Hematopoietic multipotent progenitor cell treated with erythropoietin and hydrocortisone succinate and interleukin-3 and kit ligand, for 6 days (in vitro differentiated cells): Measurements from ENCODE around the gene RRH.
"Not testable (repeated sequence)": the region's sequence is repeated elsewhere in the genome, so short reads cannot be mapped to it uniquely, and the experiment has no call there.

ENCODE experiments used
- DNase-seq: peaks from one replicate; pipeline ENCODE4 v3.0.0-alpha.2; 2015

RRH gene

DNA sequence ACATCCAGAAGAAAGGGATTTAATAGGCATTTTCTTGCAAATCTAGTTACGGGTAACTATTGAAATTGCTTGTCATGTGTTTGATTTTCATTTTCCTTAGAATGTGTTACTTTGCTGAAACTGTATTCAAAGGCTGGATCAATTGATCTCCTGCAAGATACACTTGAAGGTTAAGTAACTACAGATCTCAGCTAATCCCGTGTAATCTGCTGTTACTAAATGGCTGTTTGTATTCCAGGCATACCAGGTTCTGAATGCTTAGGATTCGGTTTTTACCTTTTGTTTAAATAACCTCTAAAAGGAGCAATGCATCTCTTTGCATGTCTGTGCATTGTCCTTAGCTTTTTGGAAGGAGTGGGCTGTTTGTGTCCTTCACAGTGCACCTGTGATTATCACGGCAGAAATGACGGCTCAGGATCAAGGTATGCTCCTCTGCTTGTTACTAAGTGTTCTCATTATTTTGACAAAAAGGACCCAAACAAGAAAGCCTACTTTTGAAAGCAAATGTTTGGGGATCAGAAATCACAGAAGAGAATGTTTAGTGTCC is 20.2 kb downstream of the RRH start, which contains the start of gene LRIT3:
Gene LRIT3, plus strand, starts transcription at position 212 of the 547 bp plus-strand sequence. Its CDS starts 95 bp downstream, at position 307.
- no peak for DNase-seq

DNA sequence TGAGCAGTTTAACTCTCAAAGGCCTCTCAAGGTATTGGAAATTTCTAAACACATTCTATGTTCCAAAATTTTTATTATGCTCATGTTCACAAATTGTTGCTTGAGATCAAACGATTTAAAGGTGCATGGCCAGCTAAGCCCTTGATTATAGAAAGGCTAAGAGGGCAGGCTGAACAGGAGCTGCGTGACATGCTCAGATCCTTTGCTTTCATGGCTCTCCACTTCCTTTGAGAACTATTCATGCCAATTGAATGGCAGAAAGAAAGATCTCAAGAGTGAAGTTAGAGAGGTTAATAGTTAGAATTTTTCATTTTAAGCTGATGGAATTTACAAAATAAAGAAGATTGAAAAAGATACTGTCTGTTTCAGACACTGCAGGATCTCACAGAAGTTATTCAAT is 20.7 kb downstream of the RRH start:
- DNase-seq: no peak

GRCh38 chr4:109850601-109851000 is 22.8 kb downstream of the RRH start:
- DNase-seq: no peak

- DNase-seq: not testable (repeated sequence)
Observed at GRCh38 chr4:109859426-109860300, 31.9 kb downstream of the RRH start.

- DNase-seq: no peak
Observed at GRCh38 chr4:109861271-109861670, 33.5 kb downstream of the RRH start.

DNA sequence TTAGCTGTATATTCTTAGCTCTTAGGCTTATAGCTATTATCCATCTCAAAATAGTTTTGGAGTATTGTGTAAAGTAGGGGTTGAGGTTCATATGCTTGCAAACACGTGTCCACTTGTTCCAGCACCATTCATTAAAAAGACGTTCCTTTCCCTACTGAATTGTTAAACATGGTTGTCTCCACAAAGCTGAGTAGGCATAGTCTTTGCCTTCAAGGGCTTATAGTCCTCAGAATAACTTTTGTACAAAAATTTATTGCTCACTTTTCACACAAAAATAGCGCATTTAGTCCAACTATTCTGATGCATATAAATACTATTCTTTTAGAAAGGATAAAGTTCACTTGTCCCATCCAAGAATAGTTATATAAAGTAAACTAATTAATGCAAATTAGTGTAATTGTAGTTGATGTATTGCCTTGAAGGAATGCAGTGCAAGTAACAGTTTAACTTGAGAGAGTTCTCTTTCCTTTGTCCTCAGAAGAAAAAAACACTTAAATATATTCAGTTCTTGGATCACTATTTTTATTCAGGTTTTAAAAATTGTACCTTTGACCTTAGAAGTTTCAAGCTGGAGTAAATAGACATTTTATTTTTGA is 34.2 kb downstream of the RRH start:
- DNase-seq: no peak

DNA sequence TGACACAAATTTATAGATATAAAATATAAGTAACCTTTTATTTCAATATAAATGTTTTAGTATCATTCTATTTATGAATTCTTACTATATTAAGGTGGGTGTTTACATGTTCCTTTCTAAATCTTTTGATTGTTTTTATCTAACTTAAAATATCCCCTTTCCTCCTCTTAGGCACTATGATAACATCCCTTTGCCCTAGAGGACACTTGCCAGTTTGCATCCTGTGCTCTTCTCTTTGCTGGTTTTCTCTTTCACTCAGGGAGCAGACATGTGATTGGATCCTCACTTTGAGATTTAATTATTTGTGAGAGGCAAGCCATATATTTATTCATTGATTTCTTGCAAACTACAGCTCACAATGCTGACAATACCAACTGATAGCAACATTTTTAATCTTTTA is 36.4 kb downstream of the RRH start:
- DNase-seq: no peak

DNA sequence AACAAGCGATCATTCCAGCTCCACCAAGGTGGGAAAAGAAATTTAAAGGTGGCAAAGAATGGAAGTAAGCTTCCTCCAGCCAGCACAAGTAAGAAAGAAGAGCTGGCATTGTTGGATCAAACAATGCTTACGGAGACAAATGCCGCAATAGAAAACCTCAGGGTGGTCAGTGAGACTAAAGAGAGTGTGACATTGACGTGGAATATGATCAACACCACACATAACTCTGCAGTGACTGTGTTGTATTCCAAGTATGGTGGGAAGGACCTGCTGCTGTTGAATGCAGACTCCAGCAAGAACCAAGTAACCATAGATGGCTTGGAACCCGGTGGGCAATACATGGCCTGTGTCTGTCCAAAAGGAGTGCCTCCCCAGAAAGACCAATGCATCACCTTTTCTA is 42.3 kb downstream of the RRH start:
- DNase-seq: no peak

GRCh38 chr4:109872065-109872464 is 44.3 kb downstream of the RRH start:
- DNase-seq: no peak

- DNase-seq: no peak
Observed at GRCh38 chr4:109872950-109873656, 45.3 kb downstream of the RRH start.

- DNase-seq: no peak
Observed at GRCh38 chr4:109873791-109874514, 46.2 kb downstream of the RRH start.

DNA sequence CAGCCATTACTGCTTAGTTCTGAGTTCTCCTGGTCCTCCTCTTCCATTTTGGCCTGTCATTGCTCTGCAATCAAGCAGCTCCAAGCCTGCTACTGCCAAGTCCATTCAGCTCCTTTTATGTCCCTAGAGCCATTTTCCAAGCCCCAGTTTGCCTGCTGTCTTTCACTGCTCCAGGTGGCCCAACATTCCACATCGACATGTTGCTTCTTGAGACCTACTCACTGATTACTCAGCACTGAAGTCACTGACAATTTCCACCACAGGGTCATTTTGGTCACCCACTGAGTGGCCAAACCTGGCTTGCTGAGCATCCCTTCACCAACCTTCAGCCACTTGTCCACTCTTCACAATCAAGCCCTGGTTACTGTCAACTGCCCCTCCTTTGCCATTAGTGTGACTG is 47.3 kb downstream of the RRH start:
- no peak for DNase-seq

GRCh38 chr4:109875553-109875952 is 47.8 kb downstream of the RRH start:
- not testable (repeated sequence) for DNase-seq

DNA sequence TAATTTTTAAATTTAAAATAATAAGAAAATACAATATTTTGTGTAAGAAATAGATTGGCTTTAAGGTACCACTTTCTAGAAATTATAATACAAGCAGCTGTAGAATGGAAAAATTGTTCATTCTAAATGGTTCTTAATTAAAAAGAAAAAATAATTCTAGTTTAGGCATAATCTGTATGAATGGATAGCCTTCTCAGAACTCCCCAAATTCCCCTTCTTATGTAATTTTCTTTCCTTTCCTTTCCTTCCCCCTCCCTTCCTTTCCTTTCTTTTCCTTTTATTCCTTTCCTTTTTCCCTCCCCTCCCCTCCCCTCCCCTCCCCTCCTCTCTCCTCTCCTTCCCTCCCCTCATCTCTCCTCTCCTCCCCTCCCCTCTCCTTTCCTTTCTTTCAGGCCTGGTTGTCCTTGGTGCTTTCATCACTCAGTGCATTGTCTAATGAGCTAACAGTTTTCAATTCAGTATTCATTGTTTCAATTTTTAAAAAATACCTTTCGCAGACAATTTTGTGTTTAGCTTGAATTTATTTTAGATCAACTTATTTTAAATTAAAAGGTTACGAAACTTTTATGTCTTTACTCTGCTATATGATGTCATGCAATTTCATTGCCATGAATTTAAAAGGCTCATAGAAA is 49.0 kb downstream of the RRH start:
- DNase-seq: no peak

- DNase-seq: no peak
Observed at GRCh38 chr4:109877400-109877799, 49.6 kb downstream of the RRH start.

DNA sequence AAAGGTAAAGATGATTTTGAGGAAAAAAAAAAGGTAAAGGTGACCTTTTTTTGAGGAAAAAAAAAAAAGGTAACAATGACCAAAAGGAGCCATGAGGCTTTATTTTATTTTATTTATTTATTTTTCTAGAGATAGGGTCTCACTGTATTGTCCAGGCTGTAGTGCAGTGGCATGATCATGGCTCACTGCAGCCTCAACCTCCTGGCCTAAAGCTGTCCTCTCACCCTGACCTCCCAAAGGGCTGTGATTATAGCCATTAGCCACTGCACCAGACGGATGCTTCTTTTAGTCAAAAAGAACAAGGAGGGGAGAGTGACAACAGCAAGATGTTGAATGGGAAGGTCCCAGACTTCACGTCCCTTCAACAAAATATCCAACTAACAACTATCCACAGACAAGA is 50.6 kb downstream of the RRH start:
- DNase-seq: no peak

GRCh38 chr4:109879081-109879480 is 51.3 kb downstream of the RRH start:
- DNase-seq: no peak

DNA sequence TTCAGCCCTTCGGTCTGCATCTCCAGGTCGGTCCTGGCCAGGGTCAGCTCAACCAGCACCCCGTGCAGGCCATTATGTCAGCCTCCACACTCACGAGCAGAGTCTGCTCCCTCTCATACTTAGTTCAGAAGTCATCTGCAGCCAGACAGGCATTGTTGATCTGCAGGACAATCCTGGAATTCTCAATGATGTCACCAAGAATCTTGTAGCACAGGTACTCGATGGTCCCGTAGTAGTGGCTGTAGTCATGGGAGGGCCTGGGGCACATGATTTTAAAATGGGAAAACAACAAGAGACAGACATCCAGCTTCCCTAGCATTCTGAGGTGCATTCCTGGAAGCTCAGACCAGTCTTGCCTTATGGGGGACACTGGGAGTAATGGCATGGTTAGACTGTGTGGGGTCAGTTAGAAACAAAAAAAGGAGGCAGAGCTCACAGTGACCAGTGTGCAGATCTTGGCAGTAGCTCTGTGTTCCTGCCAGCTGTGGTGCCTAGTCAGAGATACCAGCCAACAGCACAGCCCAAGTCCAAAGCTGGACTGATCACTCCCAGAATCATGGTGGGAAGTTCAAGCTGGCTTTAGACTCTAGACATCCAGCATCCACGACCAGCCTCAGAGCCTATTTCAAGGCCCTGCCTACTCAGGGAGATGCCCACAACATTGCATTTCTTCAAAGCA is 52.0 kb downstream of the RRH start:
- no peak for DNase-seq

- DNase-seq: no peak
Observed at GRCh38 chr4:109886303-109886702, 58.5 kb downstream of the RRH start.

DNA sequence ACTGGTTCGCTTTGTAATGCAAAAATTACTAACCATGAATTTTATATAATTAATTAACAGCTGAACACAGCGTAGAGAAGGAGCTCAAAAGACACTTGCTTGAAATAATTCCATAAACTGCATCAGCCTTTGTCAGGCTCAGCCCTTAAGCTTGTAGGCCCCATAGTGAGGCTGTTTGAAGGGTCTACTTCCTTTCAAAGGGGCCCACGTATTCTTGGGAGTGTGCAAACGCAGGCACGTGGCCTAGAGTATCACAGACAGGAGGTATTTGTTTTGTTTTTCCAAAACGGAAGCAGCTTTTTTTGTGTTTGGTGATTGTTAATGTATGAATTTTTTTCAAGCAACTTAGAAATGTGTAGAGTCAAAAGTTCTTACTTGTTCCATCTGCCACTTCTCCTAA is 59.3 kb downstream of the RRH start:
- DNase-seq: no peak

DNA sequence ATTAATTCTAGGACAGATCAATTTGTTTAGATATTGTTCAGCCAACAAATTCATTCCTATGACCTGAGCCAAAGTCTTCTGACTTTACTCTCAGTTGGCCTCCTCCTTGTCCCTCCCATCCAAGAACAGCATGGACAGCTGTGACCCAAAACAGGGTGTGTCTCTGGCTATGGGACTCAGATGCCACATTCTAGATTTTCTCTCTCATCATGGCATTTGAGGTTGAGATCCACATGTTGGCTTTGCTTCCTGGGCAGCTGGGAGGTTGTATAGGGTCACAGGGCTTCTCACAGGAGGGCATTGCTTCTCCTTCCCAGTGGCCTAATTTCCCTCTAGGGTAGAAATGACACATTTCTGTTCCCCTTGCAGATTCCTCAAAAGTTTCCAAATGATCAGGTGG is 62.3 kb downstream of the RRH start:
- no peak for DNase-seq
